Measurements from ENCODE around the gene HMGXB4. TPM values are rescaled to one million over a fixed set of nuclear protein-coding genes. Genes with fewer than 3 reads are reported as not detected.

Gene HMGXB4
- total and polyA plus RNA-seq, 2 of the 4 experiments (the other 2 are of a cell fraction): 11.8 to 18.5 TPM

DNA sequence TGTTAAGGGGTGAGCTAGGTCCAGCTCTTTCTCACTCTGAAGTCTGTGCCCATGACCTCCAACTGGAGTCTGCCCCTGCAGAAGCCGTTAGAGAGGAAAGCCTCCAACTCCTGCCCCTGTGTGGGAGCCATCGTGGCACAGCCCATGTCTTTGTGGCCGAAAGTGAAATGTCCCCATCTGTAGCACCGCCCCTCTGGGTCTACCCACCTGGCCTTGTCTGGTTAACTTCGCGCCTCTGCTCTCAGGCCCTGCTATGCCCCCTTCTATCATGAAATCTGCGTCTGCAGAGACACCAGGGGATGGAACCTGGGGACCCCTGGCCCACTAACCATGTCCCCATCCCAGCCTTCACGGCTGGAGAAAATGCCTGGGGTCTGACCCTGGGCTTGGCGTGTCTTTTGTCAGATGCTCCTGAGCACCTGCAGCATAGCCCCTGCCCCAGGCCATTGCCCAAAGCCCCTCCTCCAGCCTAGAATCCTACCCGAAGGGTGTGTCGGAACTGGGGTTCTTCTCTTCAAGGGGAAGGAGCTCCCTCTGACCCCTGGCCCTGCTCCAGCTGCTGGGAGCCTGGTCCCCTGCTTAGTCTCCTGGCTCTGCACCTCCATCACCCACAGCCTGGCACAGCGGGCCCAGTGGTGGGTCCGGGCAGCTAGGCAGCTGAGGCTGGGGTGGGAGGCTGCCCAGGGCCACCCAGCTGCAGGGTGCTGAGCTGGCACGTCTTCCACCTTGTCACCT is 87.8 kb downstream of the HMGXB4 start:
- H2AK5ac ChIP-seq (ENCODE audit: low read depth, low read length): no peak overlapping the region
- no peak overlapping the region for H3K23ac ChIP-seq (ENCODE audit: low read depth, low read length)
- whole genome bisulfite sequencing, 2 experiments (ENCODE audit: extremely low coverage in 2 of 2, insufficient read length in 1 of 2): 100% methylated on average over 2 of the region's 14 CpGs; no CpG with 5 or more reads in 1 of the 2 experiments
- CTCF ChIA-PET: interaction anchor here (0.6 kb wide), 1 partner anchor 79 kb away, joined by 3 read pairs; no protein-coding TSS in a partner anchor
- dilution Hi-C loops (cut with HindIII; ENCODE audit: low sequenced_read_pairs, unreplicated experiment) (no loop called here), in situ Hi-C loops (cut with MboI; ENCODE audit: low sequenced_read_pairs) (no loop called here), intact Hi-C loops (cut with micrococcal nuclease) (no loop called here)
- H3K79me1 ChIP-seq (ENCODE audit: low read depth in 1 of 2, low read length in 2 of 2): peaks cover 0 to 7% of the 10 kb centered on the region in 2 experiments; a peak in 1 of 4 replicates
- no peak overlapping the region for H4K91ac ChIP-seq (ENCODE audit: insufficient read depth, low read depth, low read length)
- no peak overlapping the region for H3K4me3 ChIP-seq (ENCODE audit: insufficient read depth, low read depth, low read length)
- no peak overlapping the region for H2BK5ac ChIP-seq (ENCODE audit: low read depth, low read length, poor library complexity, severe bottlenecking)
- peak overlapping the region; percentile 85 for H2AK9ac ChIP-seq (replicated peaks; ENCODE audit: low read depth, low read length, poor library complexity)
- no peak overlapping the region for H3K9ac ChIP-seq (ENCODE audit: low read depth, low read length)
- no peak for DNase-seq
- no peaks in the 10 kb centered on the region for H3K9me3 ChIP-seq (ENCODE audit: control insufficient read depth, insufficient read depth, low read length)
- H4K8ac ChIP-seq (ENCODE audit: low read depth in 2 of 2, low read length in 2 of 2): no peak overlapping the region
- H3K4me2 ChIP-seq (ENCODE audit: low read depth, low read length): no peak overlapping the region
- H3K9me1 ChIP-seq (ENCODE audit: insufficient read depth, low read length): 0 out of 2 replicates have a peak, but pooled peaks cover 3% of the 10 kb centered on the region
- H3K27ac ChIP-seq (ENCODE audit: insufficient read depth, low read length): no peak overlapping the region
- BruUV-seq (replicated peaks): no TSS peak
- H3K18ac ChIP-seq (ENCODE audit: low read depth, low read length): no peak overlapping the region
- H2BK120ac ChIP-seq (ENCODE audit: low read depth, low read length): no peak overlapping the region
- H3K27me3 ChIP-seq (ENCODE audit: control insufficient read depth, insufficient read depth, low read length): no peaks in the 10 kb centered on the region
- no peak for ATAC-seq (ENCODE audit: low read depth)
- no peak overlapping the region for H3K4ac ChIP-seq (ENCODE audit: low read depth, low read length)
- H4K20me1 ChIP-seq (ENCODE audit: insufficient read depth, low read length): no peaks in the 10 kb centered on the region
- no peak overlapping the region for H3K56ac ChIP-seq (ENCODE audit: extremely low read depth, insufficient read depth, low read length)
- H3K14ac ChIP-seq (replicated peaks; ENCODE audit: low read depth, low read length): no peak overlapping the region
- peaks cover 6% of the 10 kb centered on the region; the same call in 1 of the 2 replicates for H3K4me1 ChIP-seq (ENCODE audit: control insufficient read depth, insufficient read depth, low read length)
- H2AFZ ChIP-seq (replicated peaks; ENCODE audit: low read length, poor library complexity): no peak overlapping the region
- H2BK20ac ChIP-seq (ENCODE audit: low read depth, low read length): no peak overlapping the region
- H3K36me3 ChIP-seq (ENCODE audit: control insufficient read depth, insufficient read depth, low read length): peaks cover 51% of the 10 kb centered on the region
- POLR2A ChIA-PET (ENCODE audit: unreplicated experiment): no interaction called here
- H4K5ac ChIP-seq (ENCODE audit: low read depth, low read length): no peak overlapping the region
- H2BK15ac ChIP-seq (ENCODE audit: low read depth, low read length): no peak overlapping the region
- TF ChIP-seq MAFK (IDR thresholded peaks at IDR 0.05; ENCODE audit: low read depth, low read length) (no peak), RCOR1 (IDR thresholded peaks at IDR 0.05; ENCODE audit: insufficient replicate concordance, low read length) (no peak), CEBPB (IDR thresholded peaks at IDR 0.05; ENCODE audit: low read depth, low read length) (no peak), CHD1 (IDR thresholded peaks at IDR 0.05; ENCODE audit: low read depth, low read length) (no peak), RAD21 (IDR thresholded peaks at IDR 0.05; ENCODE audit: low read length) (no peak), MXI1 (IDR thresholded peaks at IDR 0.05; ENCODE audit: borderline replicate concordance, low read depth, low read length) (no peak), FOS (IDR thresholded peaks at IDR 0.05; ENCODE audit: low read depth, low read length) (no peak), MAZ (IDR thresholded peaks at IDR 0.05; ENCODE audit: borderline replicate concordance, low read depth, low read length) (no peak), POLR2A (IDR thresholded peaks at IDR 0.05; ENCODE audit: low read depth, low read length) (no peak), RFX5 (IDR thresholded peaks at IDR 0.05; ENCODE audit: low read depth, low read length) (no peak), SMC3 (IDR thresholded peaks at IDR 0.05; ENCODE audit: low read depth, low read length) (no peak), NFE2L2 (IDR thresholded peaks at IDR 0.05; ENCODE audit: low read depth, low read length) (no peak)
- TF ChIP-seq, protein P1, sequence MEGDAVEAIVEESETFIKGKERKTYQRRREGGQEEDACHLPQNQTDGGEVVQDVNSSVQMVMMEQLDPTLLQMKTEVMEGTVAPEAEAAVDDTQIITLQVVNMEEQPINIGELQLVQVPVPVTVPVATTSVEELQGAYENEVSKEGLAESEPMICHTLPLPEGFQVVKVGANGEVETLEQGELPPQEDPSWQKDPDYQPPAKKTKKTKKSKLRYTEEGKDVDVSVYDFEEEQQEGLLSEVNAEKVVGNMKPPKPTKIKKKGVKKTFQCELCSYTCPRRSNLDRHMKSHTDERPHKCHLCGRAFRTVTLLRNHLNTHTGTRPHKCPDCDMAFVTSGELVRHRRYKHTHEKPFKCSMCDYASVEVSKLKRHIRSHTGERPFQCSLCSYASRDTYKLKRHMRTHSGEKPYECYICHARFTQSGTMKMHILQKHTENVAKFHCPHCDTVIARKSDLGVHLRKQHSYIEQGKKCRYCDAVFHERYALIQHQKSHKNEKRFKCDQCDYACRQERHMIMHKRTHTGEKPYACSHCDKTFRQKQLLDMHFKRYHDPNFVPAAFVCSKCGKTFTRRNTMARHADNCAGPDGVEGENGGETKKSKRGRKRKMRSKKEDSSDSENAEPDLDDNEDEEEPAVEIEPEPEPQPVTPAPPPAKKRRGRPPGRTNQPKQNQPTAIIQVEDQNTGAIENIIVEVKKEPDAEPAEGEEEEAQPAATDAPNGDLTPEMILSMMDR (conservative IDR thresholded peaks at IDR 0.05; ENCODE audit: low read depth, low read length): no peak
- TF ChIP-seq, protein P2, sequence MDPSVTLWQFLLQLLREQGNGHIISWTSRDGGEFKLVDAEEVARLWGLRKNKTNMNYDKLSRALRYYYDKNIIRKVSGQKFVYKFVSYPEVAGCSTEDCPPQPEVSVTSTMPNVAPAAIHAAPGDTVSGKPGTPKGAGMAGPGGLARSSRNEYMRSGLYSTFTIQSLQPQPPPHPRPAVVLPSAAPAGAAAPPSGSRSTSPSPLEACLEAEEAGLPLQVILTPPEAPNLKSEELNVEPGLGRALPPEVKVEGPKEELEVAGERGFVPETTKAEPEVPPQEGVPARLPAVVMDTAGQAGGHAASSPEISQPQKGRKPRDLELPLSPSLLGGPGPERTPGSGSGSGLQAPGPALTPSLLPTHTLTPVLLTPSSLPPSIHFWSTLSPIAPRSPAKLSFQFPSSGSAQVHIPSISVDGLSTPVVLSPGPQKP (IDR thresholded peaks at IDR 0.05; ENCODE audit: borderline replicate concordance, low read depth, low read length): no peak
- TF ChIP-seq, protein P3, sequence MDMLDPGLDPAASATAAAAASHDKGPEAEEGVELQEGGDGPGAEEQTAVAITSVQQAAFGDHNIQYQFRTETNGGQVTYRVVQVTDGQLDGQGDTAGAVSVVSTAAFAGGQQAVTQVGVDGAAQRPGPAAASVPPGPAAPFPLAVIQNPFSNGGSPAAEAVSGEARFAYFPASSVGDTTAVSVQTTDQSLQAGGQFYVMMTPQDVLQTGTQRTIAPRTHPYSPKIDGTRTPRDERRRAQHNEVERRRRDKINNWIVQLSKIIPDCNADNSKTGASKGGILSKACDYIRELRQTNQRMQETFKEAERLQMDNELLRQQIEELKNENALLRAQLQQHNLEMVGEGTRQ (IDR thresholded peaks at IDR 0.05; ENCODE audit: low read depth, low read length): no peak

Data from IMR-90 (cell line).